GM10266 (cell line): ENCODE results near the gene SFTPB.

ENCODE experiments used
- DNase-seq: peaks from one replicate; pipeline ENCODE4 v3.0.0; 2012; ENCODE audit errors: extremely low spot score
- TF ChIP-seq, protein P1 (sequence below): IDR thresholded peaks from 2 replicates; pipeline ENCODE4 v1.5.1; 2012; ENCODE audit warnings: mild to moderate bottlenecking, low read depth; ENCODE audit not compliant: control insufficient read depth, insufficient read depth; ENCODE audit errors: missing control alignments

SFTPB gene

GRCh38 chr2:85649201-85650190, 18.5 kb downstream of the SFTPB start:
- no peak for DNase-seq
- TF ChIP-seq, protein P1, sequence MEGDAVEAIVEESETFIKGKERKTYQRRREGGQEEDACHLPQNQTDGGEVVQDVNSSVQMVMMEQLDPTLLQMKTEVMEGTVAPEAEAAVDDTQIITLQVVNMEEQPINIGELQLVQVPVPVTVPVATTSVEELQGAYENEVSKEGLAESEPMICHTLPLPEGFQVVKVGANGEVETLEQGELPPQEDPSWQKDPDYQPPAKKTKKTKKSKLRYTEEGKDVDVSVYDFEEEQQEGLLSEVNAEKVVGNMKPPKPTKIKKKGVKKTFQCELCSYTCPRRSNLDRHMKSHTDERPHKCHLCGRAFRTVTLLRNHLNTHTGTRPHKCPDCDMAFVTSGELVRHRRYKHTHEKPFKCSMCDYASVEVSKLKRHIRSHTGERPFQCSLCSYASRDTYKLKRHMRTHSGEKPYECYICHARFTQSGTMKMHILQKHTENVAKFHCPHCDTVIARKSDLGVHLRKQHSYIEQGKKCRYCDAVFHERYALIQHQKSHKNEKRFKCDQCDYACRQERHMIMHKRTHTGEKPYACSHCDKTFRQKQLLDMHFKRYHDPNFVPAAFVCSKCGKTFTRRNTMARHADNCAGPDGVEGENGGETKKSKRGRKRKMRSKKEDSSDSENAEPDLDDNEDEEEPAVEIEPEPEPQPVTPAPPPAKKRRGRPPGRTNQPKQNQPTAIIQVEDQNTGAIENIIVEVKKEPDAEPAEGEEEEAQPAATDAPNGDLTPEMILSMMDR, result no peak

DNA sequence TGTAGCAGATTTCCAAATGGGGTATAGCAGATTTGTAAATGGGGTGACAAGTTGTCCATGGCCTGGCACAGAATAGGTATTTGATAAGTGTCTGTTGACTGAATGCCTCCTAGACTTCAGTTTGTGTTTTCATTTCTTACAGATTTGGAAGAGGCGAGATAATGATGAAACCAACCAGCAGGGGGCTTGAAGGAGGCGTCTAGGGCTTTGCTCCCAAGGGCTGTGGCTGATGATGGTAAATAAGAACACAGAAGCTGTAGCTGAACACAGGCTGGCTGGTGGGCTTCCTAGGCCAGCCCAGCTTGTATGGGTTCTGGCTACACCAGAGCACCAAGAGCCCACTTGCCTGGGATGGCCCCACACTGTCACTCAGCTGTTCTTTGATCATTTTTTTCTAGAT, 19.4 kb downstream of the SFTPB start:
- peak; percentile 30 for DNase-seq
- TF ChIP-seq, protein P1, result peak; percentile 36

GRCh38 chr2:85647823-85648526, 20.0 kb downstream of the SFTPB start:
- DNase-seq, result no peak

GRCh38 chr2:85646166-85646565, 21.8 kb downstream of the SFTPB start:
- TF ChIP-seq, protein P1, result no peak

More at GRCh38 chr2:85647823-85648526, 20.0 kb downstream of the SFTPB start:
- TF ChIP-seq, protein P1, result no peak

GRCh38 chr2:85644909-85645308, 23.1 kb downstream of the SFTPB start:
- TF ChIP-seq, protein P1, result no peak
- no peak for DNase-seq

More at GRCh38 chr2:85646166-85646565, 21.8 kb downstream of the SFTPB start:
- DNase-seq, result no peak

DNA sequence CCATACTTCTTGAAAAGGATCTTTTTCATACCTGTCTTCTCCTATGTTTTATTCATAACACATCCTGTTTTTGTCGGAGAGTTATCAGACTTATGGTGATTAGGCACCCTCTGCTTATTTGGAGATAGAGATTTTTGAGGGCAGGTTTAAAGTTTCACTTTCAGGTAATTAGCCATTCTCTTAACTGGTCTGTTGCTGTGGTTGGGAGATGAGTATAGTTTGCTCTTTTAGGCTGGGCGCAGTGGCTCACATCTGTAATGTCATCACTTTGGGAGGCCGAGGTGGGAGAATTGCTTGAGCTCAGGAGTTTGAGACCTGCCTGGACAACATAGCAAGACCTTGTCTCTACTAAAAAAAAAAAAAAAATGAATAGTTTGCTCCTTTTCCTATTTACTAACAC, 25.3 kb downstream of the SFTPB start:
- TF ChIP-seq, protein P1, result no peak
- DNase-seq, result no peak
